ENCODE results near the gene ARPC5.
"Not testable (repeated sequence)": the region's sequence is repeated elsewhere in the genome, so short reads cannot be mapped to it uniquely, and the experiment has no call there.

ARPC5 gene

DNA sequence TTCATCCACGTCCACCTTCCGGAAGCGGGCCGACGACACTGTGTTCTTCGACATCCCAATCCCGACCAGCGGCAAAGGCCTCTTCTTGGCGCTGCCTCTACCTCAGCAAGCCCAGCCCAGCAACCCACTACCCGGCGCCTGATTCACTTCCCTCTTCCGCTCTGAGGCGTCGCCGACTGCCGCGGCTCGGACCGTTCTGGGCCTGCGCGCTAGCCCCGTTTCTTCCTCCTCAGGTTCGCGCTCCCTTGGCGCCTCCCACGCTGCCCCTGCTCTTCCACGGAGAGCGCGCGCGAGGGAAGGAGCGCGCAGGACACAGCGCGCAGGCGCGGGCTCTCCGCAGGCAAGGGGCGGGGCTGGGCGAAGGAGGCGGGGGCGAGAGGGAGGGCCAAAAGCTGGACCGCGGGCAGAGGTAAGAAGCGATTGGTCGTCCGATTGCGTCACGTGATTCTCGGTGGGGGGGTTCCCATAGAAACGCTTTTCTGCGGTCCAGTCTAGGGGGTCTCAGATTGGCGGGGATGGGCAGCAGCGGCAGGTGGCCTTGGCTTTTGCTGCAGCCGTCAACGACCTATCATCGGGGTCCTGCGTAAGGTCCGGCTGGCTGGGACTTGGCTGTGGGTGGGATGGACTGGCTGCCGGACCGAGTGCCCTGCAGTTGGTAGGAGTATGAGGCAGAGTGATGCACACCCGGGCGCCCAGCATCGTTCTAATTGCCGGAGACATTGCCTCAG lies at the start of gene ARPC5:
TSS of gene ARPC5 (minus strand) at position 178 of the 728 bp plus-strand sequence. CDS start at position 54, 124 bp downstream.
- peak; percentile 58; the same call in 1 of the 2 replicates for TF ChIP-seq ZC3H10 (CRISPR knock-in tag; IDR thresholded peaks at IDR 0.05)
- TF ChIP-seq RARB (CRISPR knock-in tag; IDR thresholded peaks at IDR 0.05): no peak
- no peak for TF ChIP-seq GLIS3 (CRISPR knock-in tag; IDR thresholded peaks at IDR 0.05)
- ATAC-seq: peak; percentile 92

DNA sequence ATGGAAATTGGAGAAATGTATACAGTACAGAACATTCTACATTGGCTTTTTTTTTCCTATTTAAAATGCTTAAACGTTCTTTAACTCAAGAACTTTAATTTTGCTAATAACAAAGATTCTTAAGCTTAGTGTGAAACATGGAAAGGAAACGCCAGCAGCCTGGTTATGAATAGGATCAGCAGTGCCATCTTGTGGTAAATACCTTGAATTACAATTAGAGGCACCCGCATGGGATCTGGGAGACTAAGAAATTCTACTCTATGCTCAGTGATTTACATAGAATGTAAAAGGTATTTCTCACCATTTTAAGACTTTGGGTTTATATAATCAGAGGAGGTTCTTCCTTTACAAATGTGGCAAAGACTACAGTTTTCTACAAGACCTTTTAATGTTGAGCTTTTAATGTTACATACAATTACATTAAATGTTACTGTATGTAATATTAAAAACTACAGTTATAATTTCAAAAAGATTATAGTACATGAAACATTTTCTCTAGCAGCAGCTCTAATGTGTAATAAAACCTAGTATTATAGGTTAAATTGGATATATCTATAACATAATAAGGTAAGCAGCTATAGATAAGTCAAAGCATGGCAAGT lies 49.6 kb upstream of the ARPC5 start:
- TF ChIP-seq ZC3H10 (CRISPR knock-in tag; IDR thresholded peaks at IDR 0.05) (no peak), RARB (CRISPR knock-in tag; IDR thresholded peaks at IDR 0.05) (no peak), CSDC2 (CRISPR knock-in tag; IDR thresholded peaks at IDR 0.05) (no peak), ZFP30 (CRISPR knock-in tag; IDR thresholded peaks at IDR 0.05) (no peak), ISL1 (CRISPR knock-in tag; IDR thresholded peaks at IDR 0.05) (no peak), ARNTL (CRISPR knock-in tag; IDR thresholded peaks at IDR 0.05; ENCODE audit: borderline replicate concordance, low read depth) (no peak), PPARA (CRISPR knock-in tag; IDR thresholded peaks at IDR 0.05; ENCODE audit: borderline replicate concordance) (no peak), BACH2 (CRISPR knock-in tag; IDR thresholded peaks at IDR 0.05; ENCODE audit: borderline replicate concordance) (no peak), TCF4 (CRISPR knock-in tag; IDR thresholded peaks at IDR 0.05; ENCODE audit: borderline replicate concordance) (no peak), ZNF565 (CRISPR knock-in tag; conservative IDR thresholded peaks at IDR 0.05; ENCODE audit: low read depth) (no peak), SNAI2 (CRISPR knock-in tag; IDR thresholded peaks at IDR 0.05) (no peak), ZNF70 (CRISPR knock-in tag; IDR thresholded peaks at IDR 0.05) (no peak), ESRRG (CRISPR knock-in tag; IDR thresholded peaks at IDR 0.05) (no peak), ZFP3 (CRISPR knock-in tag; IDR thresholded peaks at IDR 0.05) (no peak), ZNF8 (CRISPR knock-in tag; IDR thresholded peaks at IDR 0.05) (no peak)
- TF ChIP-seq, protein P1, sequence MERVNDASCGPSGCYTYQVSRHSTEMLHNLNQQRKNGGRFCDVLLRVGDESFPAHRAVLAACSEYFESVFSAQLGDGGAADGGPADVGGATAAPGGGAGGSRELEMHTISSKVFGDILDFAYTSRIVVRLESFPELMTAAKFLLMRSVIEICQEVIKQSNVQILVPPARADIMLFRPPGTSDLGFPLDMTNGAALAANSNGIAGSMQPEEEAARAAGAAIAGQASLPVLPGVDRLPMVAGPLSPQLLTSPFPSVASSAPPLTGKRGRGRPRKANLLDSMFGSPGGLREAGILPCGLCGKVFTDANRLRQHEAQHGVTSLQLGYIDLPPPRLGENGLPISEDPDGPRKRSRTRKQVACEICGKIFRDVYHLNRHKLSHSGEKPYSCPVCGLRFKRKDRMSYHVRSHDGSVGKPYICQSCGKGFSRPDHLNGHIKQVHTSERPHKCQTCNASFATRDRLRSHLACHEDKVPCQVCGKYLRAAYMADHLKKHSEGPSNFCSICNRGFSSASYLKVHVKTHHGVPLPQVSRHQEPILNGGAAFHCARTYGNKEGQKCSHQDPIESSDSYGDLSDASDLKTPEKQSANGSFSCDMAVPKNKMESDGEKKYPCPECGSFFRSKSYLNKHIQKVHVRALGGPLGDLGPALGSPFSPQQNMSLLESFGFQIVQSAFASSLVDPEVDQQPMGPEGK (CRISPR knock-in tag; IDR thresholded peaks at IDR 0.05; ENCODE audit: borderline replicate concordance): no peak
- TF ChIP-seq, protein P2, sequence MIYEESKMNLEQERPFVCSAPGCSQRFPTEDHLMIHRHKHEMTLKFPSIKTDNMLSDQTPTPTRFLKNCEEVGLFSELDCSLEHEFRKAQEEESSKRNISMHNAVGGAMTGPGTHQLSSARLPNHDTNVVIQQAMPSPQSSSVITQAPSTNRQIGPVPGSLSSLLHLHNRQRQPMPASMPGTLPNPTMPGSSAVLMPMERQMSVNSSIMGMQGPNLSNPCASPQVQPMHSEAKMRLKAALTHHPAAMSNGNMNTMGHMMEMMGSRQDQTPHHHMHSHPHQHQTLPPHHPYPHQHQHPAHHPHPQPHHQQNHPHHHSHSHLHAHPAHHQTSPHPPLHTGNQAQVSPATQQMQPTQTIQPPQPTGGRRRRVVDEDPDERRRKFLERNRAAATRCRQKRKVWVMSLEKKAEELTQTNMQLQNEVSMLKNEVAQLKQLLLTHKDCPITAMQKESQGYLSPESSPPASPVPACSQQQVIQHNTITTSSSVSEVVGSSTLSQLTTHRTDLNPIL (CRISPR knock-in tag; IDR thresholded peaks at IDR 0.05; ENCODE audit: low read depth): no peak
- TF ChIP-seq, protein P3, sequence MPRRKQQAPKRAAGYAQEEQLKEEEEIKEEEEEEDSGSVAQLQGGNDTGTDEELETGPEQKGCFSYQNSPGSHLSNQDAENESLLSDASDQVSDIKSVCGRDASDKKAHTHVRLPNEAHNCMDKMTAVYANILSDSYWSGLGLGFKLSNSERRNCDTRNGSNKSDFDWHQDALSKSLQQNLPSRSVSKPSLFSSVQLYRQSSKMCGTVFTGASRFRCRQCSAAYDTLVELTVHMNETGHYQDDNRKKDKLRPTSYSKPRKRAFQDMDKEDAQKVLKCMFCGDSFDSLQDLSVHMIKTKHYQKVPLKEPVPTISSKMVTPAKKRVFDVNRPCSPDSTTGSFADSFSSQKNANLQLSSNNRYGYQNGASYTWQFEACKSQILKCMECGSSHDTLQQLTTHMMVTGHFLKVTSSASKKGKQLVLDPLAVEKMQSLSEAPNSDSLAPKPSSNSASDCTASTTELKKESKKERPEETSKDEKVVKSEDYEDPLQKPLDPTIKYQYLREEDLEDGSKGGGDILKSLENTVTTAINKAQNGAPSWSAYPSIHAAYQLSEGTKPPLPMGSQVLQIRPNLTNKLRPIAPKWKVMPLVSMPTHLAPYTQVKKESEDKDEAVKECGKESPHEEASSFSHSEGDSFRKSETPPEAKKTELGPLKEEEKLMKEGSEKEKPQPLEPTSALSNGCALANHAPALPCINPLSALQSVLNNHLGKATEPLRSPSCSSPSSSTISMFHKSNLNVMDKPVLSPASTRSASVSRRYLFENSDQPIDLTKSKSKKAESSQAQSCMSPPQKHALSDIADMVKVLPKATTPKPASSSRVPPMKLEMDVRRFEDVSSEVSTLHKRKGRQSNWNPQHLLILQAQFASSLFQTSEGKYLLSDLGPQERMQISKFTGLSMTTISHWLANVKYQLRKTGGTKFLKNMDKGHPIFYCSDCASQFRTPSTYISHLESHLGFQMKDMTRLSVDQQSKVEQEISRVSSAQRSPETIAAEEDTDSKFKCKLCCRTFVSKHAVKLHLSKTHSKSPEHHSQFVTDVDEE (CRISPR knock-in tag; IDR thresholded peaks at IDR 0.05): no peak
- TF ChIP-seq, protein P4, sequence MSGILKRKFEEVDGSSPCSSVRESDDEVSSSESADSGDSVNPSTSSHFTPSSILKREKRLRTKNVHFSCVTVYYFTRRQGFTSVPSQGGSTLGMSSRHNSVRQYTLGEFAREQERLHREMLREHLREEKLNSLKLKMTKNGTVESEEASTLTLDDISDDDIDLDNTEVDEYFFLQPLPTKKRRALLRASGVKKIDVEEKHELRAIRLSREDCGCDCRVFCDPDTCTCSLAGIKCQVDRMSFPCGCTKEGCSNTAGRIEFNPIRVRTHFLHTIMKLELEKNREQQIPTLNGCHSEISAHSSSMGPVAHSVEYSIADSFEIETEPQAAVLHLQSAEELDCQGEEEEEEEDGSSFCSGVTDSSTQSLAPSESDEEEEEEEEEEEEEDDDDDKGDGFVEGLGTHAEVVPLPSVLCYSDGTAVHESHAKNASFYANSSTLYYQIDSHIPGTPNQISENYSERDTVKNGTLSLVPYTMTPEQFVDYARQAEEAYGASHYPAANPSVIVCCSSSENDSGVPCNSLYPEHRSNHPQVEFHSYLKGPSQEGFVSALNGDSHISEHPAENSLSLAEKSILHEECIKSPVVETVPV (CRISPR knock-in tag; IDR thresholded peaks at IDR 0.05): no peak
- ATAC-seq: peak; percentile 81

DNA sequence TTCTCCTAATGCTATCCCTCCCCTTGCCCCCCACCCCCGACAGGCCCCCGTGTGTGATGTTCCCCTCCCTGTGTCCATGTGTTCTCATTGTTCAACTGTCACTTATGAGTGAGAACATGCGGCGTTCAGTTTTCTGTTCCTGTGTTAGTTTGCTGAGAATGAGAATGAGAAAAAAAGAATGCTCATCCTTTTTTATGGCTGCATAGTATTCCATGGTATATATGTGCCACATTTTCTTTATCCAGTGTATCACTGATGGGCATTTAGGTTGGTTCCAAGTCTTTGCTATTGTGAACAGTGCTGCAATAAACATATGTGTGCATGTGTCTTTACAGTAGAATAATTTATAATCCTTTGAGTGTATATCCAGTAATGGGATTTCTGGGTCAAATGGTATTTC lies 43.8 kb upstream of the ARPC5 start:
- not testable (repeated sequence) for ATAC-seq

DNA sequence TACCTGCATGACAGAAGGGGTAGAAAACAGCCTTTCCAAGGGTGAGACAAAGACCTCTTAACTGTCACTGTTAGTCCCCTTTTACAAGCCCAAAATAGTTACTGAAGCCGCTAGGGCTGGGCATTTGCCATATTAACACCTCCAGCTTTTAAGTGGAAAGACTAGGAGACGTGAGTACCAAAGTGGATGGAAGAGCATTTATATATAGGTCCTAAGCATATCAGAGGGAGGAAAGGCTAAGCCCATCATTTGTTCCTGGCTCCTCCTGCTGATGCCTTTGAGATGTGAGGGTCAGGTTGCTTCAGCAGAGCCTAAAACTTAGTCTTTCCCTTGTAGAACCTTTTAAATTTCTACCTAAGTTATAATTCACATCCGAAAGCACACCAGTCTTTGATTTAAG lies 43.2 kb upstream of the ARPC5 start:
- no peak for ATAC-seq
- TF ChIP-seq TCF4 (CRISPR knock-in tag; IDR thresholded peaks at IDR 0.05; ENCODE audit: borderline replicate concordance) (no peak), ZFP3 (CRISPR knock-in tag; IDR thresholded peaks at IDR 0.05) (no peak), BACH2 (CRISPR knock-in tag; IDR thresholded peaks at IDR 0.05; ENCODE audit: borderline replicate concordance) (no peak), GLIS3 (CRISPR knock-in tag; IDR thresholded peaks at IDR 0.05) (no peak), OSR1 (CRISPR knock-in tag; IDR thresholded peaks at IDR 0.05) (no peak), ZNF8 (CRISPR knock-in tag; IDR thresholded peaks at IDR 0.05) (no peak), ZNF565 (CRISPR knock-in tag; conservative IDR thresholded peaks at IDR 0.05; ENCODE audit: low read depth) (no peak), SNAI2 (CRISPR knock-in tag; IDR thresholded peaks at IDR 0.05) (no peak), ESRRG (CRISPR knock-in tag; IDR thresholded peaks at IDR 0.05) (no peak), PPARA (CRISPR knock-in tag; IDR thresholded peaks at IDR 0.05; ENCODE audit: borderline replicate concordance) (no peak), ZNF70 (CRISPR knock-in tag; IDR thresholded peaks at IDR 0.05) (no peak), ZFP30 (CRISPR knock-in tag; IDR thresholded peaks at IDR 0.05) (no peak), ISL1 (CRISPR knock-in tag; IDR thresholded peaks at IDR 0.05) (no peak)
- TF ChIP-seq, protein P4 (CRISPR knock-in tag; IDR thresholded peaks at IDR 0.05): no peak
- TF ChIP-seq, protein P1 (CRISPR knock-in tag; IDR thresholded peaks at IDR 0.05; ENCODE audit: borderline replicate concordance): no peak

Data from SK-N-SH treated with all-trans-retinoic acid at 6 μM for 48 hours (cell line).